NCI-H524 treated with DMSO at 0.1 percent for 48 hours (cell line): Measurements from ENCODE around the gene PLA2G4A.
"Not testable (repeated sequence)": the region's sequence is repeated elsewhere in the genome, so short reads cannot be mapped to it uniquely, and the experiment has no call there.

Experiments used
- DNase-seq: peaks from one replicate; lab custom pipeline; 2025; lab: John Stamatoyannopoulos, UW

Gene PLA2G4A

DNA sequence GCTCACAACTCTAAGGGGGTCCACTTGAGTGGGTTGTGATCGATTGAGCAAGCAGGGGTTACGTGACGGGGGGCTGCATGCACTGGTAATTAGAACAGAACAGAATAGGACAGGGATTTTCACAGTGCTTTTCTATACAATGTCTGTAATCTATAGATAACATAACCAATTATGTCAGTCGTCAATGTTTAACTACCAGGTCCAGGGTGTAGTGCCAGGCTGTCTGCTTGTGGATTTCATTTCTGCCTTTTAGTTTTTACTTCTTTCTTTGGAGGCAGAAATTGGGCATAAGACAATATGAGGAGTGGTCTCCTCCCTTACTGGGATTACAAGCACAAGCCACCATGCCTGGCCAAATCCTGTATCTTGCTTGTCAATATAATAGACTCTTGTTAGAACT, 94.1 kb downstream of the PLA2G4A start:
- DNase-seq: not testable (repeated sequence)

- no peak for DNase-seq
Observed at GRCh38 chr1:186923486-186923885, 94.7 kb downstream of the PLA2G4A start.

- DNase-seq: no peak
Observed at GRCh38 chr1:186925881-186926669, 97.3 kb downstream of the PLA2G4A start.

DNA sequence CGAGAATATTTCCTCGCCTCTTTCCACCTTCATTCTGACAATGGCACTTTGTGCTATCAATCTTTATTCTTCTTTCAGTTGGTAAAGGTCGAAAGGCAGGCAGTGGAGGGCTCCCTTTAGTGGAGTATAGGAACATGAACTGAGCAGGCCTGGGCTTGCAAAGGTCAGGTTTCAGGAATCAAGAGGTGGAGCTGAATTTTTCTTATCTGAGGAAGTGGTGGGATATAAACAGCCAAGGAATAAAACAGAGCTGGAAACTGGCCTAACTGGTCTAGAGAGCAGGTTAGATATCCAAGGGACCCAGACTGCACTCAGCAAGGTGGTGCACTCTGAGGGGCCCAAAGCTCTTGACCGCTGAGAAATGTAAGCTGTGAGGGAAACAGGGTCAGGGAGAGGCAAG, 99.1 kb downstream of the PLA2G4A start:
- DNase-seq: no peak

GRCh38 chr1:186930238-186930637, 101.5 kb downstream of the PLA2G4A start:
- DNase-seq: no peak

- DNase-seq: no peak
Observed at GRCh38 chr1:186937016-186937670, 108.4 kb downstream of the PLA2G4A start.

DNA sequence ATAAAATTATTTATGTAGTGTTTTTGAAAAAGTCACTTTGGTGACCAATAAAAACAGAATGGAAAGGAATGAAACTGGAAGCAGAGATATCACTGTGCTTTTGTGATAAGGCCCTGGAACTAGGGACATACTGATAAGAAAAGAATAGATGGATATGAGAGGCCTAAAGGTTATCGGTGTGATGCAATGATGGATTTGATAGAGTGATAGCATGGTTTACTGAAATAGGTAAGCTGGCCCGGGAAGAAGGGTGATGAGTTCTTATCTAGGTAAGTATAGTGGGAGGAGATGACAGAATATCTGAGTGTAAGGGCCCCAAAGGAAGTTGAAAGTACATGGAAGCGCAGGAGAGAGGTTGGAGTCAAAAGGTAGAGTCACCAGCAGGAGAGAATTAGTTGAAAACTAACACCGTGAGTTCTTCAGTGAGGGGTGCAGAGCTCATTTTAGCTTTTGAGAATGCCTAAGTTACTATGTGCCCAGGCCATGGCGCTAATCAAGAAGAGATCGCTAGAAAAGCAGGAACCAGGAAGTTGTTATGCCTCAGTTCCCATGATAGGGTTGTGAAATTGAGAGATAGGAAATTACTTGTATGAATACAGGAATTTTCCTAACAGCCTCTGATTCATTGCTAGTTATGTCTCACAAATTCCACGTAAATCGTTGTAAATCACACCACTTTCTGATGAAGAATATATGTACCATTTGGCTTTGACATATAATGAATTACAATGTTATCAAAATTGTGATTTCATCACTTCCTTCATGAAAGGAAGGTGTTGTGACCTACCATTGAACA, 115.3 kb downstream of the PLA2G4A start:
- DNase-seq: no peak

DNA sequence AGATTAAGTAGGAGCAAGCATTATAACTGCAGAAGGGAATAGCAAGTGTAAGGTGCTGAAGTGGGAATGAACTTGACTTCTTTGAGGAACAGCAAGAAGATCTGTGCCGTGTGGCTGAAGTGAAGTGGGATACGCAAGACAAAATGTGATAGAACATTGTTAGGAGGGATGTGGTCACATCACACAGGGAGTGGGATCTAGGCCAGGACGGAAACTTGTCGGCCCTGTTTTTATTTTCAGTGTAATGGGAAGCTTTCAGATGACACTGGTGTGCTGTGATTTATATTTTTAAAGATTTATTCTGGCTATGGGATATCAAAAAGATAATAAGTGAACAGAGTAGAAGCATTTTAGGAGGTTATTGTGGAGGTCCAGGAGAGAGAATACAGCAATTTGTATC, 116.4 kb downstream of the PLA2G4A start:
- no peak for DNase-seq

DNA sequence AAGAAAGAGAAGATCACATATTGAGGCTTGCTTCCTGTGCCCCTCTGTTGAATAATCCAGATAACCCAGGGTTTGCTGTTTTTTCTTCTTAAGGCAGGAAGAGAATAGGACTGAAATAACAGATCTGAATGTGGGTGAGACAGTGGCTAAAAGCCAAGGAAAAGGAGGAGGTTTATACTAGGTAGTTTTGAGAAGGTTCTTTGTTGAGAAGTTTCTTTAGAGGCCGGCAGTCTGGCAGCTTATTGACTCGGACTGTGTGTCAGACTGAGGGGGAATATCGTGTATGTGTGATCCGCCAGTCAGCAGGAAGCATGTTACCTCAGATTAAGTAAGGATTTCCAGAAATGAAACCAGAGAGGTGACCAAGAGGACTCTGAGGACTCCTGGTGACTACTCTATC, 119.8 kb downstream of the PLA2G4A start:
- no peak for DNase-seq

DNA sequence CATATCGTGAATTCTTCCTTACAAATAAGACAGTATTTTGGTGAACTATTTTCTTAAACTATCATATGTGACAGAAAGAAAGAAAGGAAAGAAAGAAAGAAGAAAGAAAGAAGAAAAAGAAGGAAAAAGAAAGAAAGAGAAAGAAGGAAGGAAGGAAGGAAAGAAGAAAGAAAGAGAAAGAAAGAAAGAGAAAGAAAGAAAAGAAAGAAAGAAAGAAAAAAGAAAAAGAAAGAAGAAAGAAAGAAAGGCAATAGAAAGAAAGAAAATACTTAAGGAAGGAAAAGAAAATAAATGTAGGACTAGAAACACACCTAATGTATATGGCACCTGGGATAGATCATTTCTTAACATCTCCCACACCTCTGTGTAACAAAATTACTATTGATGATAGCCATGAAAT, 120.4 kb downstream of the PLA2G4A start:
- DNase-seq: no peak

GRCh38 chr1:186950547-186950946, 121.8 kb downstream of the PLA2G4A start:
- DNase-seq: no peak

GRCh38 chr1:186953876-186954275, 125.1 kb downstream of the PLA2G4A start:
- no peak for DNase-seq

GRCh38 chr1:186957314-186957713, 128.6 kb downstream of the PLA2G4A start:
- no peak for DNase-seq

DNA sequence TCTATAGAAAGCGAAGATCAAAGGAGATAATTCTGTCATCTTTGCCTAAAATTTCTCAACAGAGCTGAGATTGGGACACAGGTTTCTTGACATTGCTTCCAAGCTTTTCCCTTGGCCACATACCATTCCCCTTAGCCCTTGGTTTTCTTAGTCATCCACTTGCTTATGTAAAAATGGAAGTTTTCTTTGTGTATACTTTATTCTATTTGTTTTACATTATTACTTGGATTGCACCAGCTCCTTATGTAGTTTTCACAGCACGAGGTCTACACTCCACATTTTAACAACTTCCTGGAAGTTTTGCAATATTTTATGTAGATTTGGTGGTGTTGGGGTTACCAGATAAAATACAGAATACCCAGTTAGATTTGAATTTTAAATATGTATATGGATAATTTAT, 129.8 kb downstream of the PLA2G4A start:
- no peak for DNase-seq

- no peak for DNase-seq
Observed at GRCh38 chr1:186960861-186961260, 132.1 kb downstream of the PLA2G4A start.

- no peak for DNase-seq
Observed at GRCh38 chr1:186965847-186966246, 137.1 kb downstream of the PLA2G4A start.

DNA sequence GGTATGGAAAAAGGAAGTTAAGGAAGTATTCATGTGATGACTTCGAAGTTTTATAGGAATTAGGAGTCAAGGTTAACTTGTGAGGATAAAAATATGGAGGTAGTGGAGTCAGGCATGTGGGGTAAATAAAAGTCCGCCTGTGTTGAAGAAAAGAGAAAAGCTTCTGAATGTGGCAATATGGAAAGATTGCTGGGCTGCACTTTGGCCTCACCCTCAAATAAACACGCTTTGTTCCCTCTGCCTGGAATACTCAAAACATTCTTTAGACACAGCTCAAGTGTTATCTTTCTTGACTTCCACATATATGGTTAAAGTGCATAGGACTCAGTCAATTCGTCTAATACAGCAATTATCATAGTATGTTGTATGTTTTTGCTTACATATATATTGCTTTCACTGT, 137.7 kb downstream of the PLA2G4A start:
- DNase-seq: no peak

GRCh38 chr1:186967656-186968394, 139.1 kb downstream of the PLA2G4A start:
- DNase-seq: no peak

DNA sequence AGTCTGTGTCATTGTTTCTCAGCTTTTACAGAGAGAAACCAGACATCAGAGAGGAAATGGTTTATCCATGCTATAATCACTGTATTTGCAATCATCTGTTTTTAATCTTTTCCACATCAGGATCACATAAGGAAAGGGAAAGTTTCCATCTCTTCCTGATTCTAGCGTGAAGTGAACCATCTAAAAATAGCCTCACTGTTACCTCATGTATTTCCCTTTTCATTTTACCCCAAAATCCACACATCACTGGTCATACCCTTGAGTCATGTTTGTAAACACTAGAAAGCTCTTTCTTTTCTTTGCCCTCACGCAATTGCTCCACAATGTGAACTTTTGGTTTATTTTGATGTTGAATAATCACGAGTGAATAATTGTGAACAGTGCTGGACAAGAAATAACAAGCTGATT, 146.0 kb downstream of the PLA2G4A start:
- DNase-seq: no peak

GRCh38 chr1:186975220-186975619, 146.5 kb downstream of the PLA2G4A start:
- DNase-seq: no peak

- DNase-seq: no peak
Observed at GRCh38 chr1:186976700-186977099, 148.0 kb downstream of the PLA2G4A start.

DNA sequence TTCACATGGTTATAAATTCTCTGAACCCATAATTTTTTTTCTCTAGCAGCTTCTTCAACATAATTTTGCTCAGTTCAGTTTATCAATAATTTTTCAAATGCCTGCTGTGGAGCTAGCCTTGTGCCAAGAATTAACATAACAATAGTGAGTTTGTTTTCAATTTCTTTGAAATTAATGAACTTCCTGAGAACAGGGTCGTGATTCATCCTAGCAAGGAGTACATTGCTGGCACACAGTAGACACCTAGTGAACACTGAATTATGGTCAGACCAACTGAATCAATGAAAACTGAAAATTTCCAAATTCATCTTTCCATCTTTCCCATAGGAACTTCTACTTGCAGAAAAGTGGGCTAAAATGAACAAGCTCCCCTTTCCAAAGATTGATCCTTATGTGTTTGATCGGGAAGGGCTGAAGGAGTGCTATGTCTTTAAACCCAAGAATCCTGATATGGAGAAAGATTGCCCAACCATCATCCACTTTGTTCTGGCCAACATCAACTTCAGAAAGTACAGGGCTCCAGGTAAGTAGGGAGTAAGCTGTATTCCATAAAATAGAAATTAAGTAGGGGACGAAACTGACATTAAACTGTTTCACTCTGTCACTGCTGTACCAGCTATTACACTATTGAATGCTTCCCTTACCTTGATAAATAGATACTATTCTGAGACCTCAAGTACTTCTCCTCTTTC, 148.7 kb downstream of the PLA2G4A start:
- no peak for DNase-seq
